ENCODE measurements around the gene STRN. TPM values are rescaled to one million over a fixed set of nuclear protein-coding genes. Genes with fewer than 3 reads are reported as not detected.

The STRN gene
- total and polyA plus RNA-seq, 2 of the 13 experiments (the other 11 are each of a cell fraction or from before 2014, with no cell fraction given) = 10.4 to 19.3 TPM

DNA sequence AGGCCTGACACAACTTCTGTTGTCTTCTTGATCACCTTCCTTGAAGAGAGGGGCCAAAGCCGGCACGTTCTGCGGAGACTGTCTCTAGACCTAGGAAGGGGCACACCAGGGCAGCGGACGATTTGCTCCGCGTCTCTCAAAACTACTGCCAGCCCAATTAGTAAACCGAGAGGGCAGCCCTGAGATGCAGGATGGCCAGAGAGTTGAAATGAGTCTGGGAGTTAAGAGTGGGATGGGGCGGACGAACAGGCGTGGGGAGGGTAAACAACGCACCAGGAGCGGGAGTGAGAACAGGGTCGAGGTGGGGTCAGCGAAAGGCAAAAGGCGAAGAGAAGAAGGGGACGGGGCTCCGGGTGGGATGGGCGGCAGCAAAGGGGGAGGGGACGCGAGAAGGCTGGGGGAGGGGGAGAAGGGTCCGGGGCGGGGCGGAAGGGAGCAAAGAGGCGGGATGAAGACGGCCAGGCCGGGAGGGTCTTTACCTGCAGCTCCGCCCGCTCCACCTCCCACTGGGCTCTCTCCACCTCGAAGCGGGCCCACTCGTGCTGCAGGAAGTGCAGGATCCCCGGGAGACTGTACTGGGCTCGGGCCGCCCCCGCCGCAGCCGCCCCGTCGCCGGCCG, 476 bp downstream of the STRN start (continued):
- TF ChIP-seq, protein P1, sequence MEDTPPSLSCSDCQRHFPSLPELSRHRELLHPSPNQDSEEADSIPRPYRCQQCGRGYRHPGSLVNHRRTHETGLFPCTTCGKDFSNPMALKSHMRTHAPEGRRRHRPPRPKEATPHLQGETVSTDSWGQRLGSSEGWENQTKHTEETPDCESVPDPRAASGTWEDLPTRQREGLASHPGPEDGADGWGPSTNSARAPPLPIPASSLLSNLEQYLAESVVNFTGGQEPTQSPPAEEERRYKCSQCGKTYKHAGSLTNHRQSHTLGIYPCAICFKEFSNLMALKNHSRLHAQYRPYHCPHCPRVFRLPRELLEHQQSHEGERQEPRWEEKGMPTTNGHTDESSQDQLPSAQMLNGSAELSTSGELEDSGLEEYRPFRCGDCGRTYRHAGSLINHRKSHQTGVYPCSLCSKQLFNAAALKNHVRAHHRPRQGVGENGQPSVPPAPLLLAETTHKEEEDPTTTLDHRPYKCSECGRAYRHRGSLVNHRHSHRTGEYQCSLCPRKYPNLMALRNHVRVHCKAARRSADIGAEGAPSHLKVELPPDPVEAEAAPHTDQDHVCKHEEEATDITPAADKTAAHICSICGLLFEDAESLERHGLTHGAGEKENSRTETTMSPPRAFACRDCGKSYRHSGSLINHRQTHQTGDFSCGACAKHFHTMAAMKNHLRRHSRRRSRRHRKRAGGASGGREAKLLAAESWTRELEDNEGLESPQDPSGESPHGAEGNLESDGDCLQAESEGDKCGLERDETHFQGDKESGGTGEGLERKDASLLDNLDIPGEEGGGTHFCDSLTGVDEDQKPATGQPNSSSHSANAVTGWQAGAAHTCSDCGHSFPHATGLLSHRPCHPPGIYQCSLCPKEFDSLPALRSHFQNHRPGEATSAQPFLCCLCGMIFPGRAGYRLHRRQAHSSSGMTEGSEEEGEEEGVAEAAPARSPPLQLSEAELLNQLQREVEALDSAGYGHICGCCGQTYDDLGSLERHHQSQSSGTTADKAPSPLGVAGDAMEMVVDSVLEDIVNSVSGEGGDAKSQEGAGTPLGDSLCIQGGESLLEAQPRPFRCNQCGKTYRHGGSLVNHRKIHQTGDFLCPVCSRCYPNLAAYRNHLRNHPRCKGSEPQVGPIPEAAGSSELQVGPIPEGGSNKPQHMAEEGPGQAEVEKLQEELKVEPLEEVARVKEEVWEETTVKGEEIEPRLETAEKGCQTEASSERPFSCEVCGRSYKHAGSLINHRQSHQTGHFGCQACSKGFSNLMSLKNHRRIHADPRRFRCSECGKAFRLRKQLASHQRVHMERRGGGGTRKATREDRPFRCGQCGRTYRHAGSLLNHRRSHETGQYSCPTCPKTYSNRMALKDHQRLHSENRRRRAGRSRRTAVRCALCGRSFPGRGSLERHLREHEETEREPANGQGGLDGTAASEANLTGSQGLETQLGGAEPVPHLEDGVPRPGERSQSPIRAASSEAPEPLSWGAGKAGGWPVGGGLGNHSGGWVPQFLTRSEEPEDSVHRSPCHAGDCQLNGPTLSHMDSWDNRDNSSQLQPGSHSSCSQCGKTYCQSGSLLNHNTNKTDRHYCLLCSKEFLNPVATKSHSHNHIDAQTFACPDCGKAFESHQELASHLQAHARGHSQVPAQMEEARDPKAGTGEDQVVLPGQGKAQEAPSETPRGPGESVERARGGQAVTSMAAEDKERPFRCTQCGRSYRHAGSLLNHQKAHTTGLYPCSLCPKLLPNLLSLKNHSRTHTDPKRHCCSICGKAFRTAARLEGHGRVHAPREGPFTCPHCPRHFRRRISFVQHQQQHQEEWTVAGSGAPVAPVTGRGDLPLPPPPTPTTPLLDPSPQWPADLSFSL (CRISPR knock-in tag; IDR thresholded peaks at IDR 0.05) = no peak
- no peak for TF ChIP-seq ZNF652 (CRISPR knock-in tag; IDR thresholded peaks at IDR 0.05; ENCODE audit: borderline replicate concordance, low read depth)
- no peak for TF ChIP-seq EED (CRISPR knock-in tag; IDR thresholded peaks at IDR 0.05)
- TF ChIP-seq ZNF143 (CRISPR knock-in tag; IDR thresholded peaks at IDR 0.05) = no peak
- no peak for TF ChIP-seq ZBTB38 (CRISPR knock-in tag; IDR thresholded peaks at IDR 0.05)
- no peak for TF ChIP-seq MZF1 (CRISPR knock-in tag; IDR thresholded peaks at IDR 0.05; ENCODE audit: borderline replicate concordance)
- no peak for TF ChIP-seq ZNF354B (CRISPR knock-in tag; IDR thresholded peaks at IDR 0.05)
- TF ChIP-seq AGO1 (IDR thresholded peaks at IDR 0.05; ENCODE audit: low read depth, low read length, poor library complexity, severe bottlenecking) = no peak
- TF ChIP-seq, protein P2, sequence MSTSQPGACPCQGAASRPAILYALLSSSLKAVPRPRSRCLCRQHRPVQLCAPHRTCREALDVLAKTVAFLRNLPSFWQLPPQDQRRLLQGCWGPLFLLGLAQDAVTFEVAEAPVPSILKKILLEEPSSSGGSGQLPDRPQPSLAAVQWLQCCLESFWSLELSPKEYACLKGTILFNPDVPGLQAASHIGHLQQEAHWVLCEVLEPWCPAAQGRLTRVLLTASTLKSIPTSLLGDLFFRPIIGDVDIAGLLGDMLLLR (CRISPR knock-in tag; IDR thresholded peaks at IDR 0.05) = no peak
- TF ChIP-seq ZNF615 (CRISPR knock-in tag; IDR thresholded peaks at IDR 0.05; ENCODE audit: borderline replicate concordance) = no peak
- TF ChIP-seq ZNF343 (CRISPR knock-in tag; IDR thresholded peaks at IDR 0.05) = no peak
- TF ChIP-seq, protein P3, sequence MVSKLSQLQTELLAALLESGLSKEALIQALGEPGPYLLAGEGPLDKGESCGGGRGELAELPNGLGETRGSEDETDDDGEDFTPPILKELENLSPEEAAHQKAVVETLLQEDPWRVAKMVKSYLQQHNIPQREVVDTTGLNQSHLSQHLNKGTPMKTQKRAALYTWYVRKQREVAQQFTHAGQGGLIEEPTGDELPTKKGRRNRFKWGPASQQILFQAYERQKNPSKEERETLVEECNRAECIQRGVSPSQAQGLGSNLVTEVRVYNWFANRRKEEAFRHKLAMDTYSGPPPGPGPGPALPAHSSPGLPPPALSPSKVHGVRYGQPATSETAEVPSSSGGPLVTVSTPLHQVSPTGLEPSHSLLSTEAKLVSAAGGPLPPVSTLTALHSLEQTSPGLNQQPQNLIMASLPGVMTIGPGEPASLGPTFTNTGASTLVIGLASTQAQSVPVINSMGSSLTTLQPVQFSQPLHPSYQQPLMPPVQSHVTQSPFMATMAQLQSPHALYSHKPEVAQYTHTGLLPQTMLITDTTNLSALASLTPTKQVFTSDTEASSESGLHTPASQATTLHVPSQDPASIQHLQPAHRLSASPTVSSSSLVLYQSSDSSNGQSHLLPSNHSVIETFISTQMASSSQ (IDR thresholded peaks at IDR 0.05; ENCODE audit: low read depth) = no peak
- TF ChIP-seq, protein P3 (CRISPR knock-in tag; IDR thresholded peaks at IDR 0.05; ENCODE audit: borderline replicate concordance) = 0 out of 2 replicates have a peak, but pooled peaks have one; percentile 8
- TF ChIP-seq ZNF205 (CRISPR knock-in tag; IDR thresholded peaks at IDR 0.05) = no peak
- TF ChIP-seq ZNF768 (CRISPR knock-in tag; IDR thresholded peaks at IDR 0.05) = no peak
- TF ChIP-seq GLI4 (CRISPR knock-in tag; IDR thresholded peaks at IDR 0.05; ENCODE audit: borderline replicate concordance) = peak; percentile 14; the same call in 1 of the 2 replicates
- TF ChIP-seq MEIS1 (CRISPR knock-in tag; IDR thresholded peaks at IDR 0.05; ENCODE audit: borderline replicate concordance) = no peak
- 0 out of 2 replicates have a peak, but pooled peaks have one; percentile 8 for TF ChIP-seq ZNF296 (CRISPR knock-in tag; conservative IDR thresholded peaks at IDR 0.05)
- TF ChIP-seq NONO (IDR thresholded peaks at IDR 0.05) = no peak
- no peak for TF ChIP-seq NONO (CRISPR knock-in tag; conservative IDR thresholded peaks at IDR 0.05)
